Stimulated activated CD4-positive, alpha-beta T cell treated with anti-CD3 and anti-CD28 coated beads, Interleukin-2, amount 100 ng/mL, for 4 hours (primary cell): ENCODE measurements around the gene ZNF221.
"Not testable (repeated sequence)": the region's sequence is repeated elsewhere in the genome, so short reads cannot be mapped to it uniquely, and the experiment has no call there.

Source experiments
- DNase-seq: peaks from one replicate; pipeline ENCODE4 v3.0.0-alpha.2; 2020; ENCODE audit warnings: low read depth

ZNF221 gene

GRCh38 chr19:43950834-43951645 is at the start of gene ZNF221:
TSS of gene ZNF221 (plus strand) at chr19:43951228. CDS start at chr19:43962727, 11,499 bp downstream.
- DNase-seq = peak; percentile 35

GRCh38 chr19:43901395-43902390 is 49.3 kb upstream of the ZNF221 start:
- peak; percentile 52 for DNase-seq

GRCh38 chr19:43902399-43902798 is 48.6 kb upstream of the ZNF221 start:
- no peak for DNase-seq

GRCh38 chr19:43905897-43906296 is 45.1 kb upstream of the ZNF221 start:
- DNase-seq = no peak

- DNase-seq = no peak
Observed at GRCh38 chr19:43906774-43907173, 44.3 kb upstream of the ZNF221 start.

GRCh38 chr19:43908659-43909058 is 42.4 kb upstream of the ZNF221 start:
- no peak for DNase-seq

GRCh38 chr19:43910884-43911283 is 40.1 kb upstream of the ZNF221 start:
- no peak for DNase-seq

GRCh38 chr19:43913383-43913782 is 37.6 kb upstream of the ZNF221 start:
- no peak for DNase-seq

- no peak for DNase-seq
Observed at GRCh38 chr19:43914051-43914450, 37.0 kb upstream of the ZNF221 start.

- no peak for DNase-seq
Observed at GRCh38 chr19:43923875-43924274, 27.2 kb upstream of the ZNF221 start.

GRCh38 chr19:43928820-43929219 is 22.2 kb upstream of the ZNF221 start:
- DNase-seq = no peak

- no peak for DNase-seq
Observed at GRCh38 chr19:43934055-43934984, 16.7 kb upstream of the ZNF221 start.

GRCh38 chr19:43934985-43935708 is 15.9 kb upstream of the ZNF221 start, which contains the start of gene ZNF45:
TSS of gene ZNF45 (minus strand) at chr19:43935282. CDS start at chr19:43922185, 13,097 bp downstream.
- DNase-seq = peak; percentile 84

GRCh38 chr19:43936188-43936587 is 14.8 kb upstream of the ZNF221 start:
- DNase-seq = no peak

- no peak for DNase-seq
Observed at GRCh38 chr19:43939557-43940260, 11.3 kb upstream of the ZNF221 start.

- DNase-seq = no peak
Observed at GRCh38 chr19:43940719-43941118, 10.3 kb upstream of the ZNF221 start.

- no peak for DNase-seq
Observed at GRCh38 chr19:43941209-43941608, 9.8 kb upstream of the ZNF221 start.

GRCh38 chr19:43947412-43947811 is 3.6 kb upstream of the ZNF221 start:
- DNase-seq = not testable (repeated sequence)

GRCh38 chr19:43949803-43950202 is 1.2 kb upstream of the ZNF221 start:
- DNase-seq = not testable (repeated sequence)

- DNase-seq = no peak
Observed at GRCh38 chr19:43956827-43957226, 5.8 kb downstream of the ZNF221 start.
